ENCODE measurements around the gene CNTNAP5.

The CNTNAP5 gene

GRCh38 chr2:124485659-124486058 lies 460.6 kb downstream of the CNTNAP5 start:
- DNase-seq = no peak

GRCh38 chr2:124489686-124490085 lies 464.6 kb downstream of the CNTNAP5 start:
- no peak for DNase-seq

- no peak for DNase-seq
Measured at GRCh38 chr2:124501575-124502152, 476.6 kb downstream of the CNTNAP5 start.

GRCh38 chr2:124514236-124514635 lies 489.1 kb downstream of the CNTNAP5 start:
- DNase-seq = no peak

GRCh38 chr2:124520953-124521352 lies 495.9 kb downstream of the CNTNAP5 start:
- DNase-seq = no peak

- no peak for DNase-seq
Measured at GRCh38 chr2:124523096-124523495, 498.0 kb downstream of the CNTNAP5 start.

GRCh38 chr2:124524155-124524915 lies 499.2 kb downstream of the CNTNAP5 start:
- no peak for DNase-seq

GRCh38 chr2:124526221-124526620 lies 501.1 kb downstream of the CNTNAP5 start:
- no peak for DNase-seq

- no peak for DNase-seq
Measured at GRCh38 chr2:124530203-124530602, 505.1 kb downstream of the CNTNAP5 start.

GRCh38 chr2:124533226-124533954 lies 508.3 kb downstream of the CNTNAP5 start:
- no peak for DNase-seq

- no peak for DNase-seq
Measured at GRCh38 chr2:124534028-124534427, 508.9 kb downstream of the CNTNAP5 start.

- DNase-seq = no peak
Measured at GRCh38 chr2:124535816-124536215, 510.7 kb downstream of the CNTNAP5 start.

GRCh38 chr2:124536591-124536990 lies 511.5 kb downstream of the CNTNAP5 start:
- no peak for DNase-seq

GRCh38 chr2:124538549-124538948 lies 513.5 kb downstream of the CNTNAP5 start:
- no peak for DNase-seq

- no peak for DNase-seq
Measured at GRCh38 chr2:124540805-124541204, 515.7 kb downstream of the CNTNAP5 start.

GRCh38 chr2:124542932-124543640 lies 518.0 kb downstream of the CNTNAP5 start:
- DNase-seq = no peak

GRCh38 chr2:124547700-124548099 lies 522.6 kb downstream of the CNTNAP5 start:
- DNase-seq = no peak

- DNase-seq = no peak
Measured at GRCh38 chr2:124558277-124558905, 533.3 kb downstream of the CNTNAP5 start.

GRCh38 chr2:124559236-124559635 lies 534.1 kb downstream of the CNTNAP5 start:
- DNase-seq = no peak

GRCh38 chr2:124560592-124561112 lies 535.6 kb downstream of the CNTNAP5 start:
- no peak for DNase-seq

GRCh38 chr2:124561486-124561885 lies 536.4 kb downstream of the CNTNAP5 start:
- no peak for DNase-seq

GRCh38 chr2:124563426-124563825 lies 538.3 kb downstream of the CNTNAP5 start:
- no peak for DNase-seq

All from NK-92 treated with Interleukin-12 subunit alpha and Interleukin-12 subunit beta, amount 100 ng/mL, for 24 hours (cell line).